Astrocyte (in vitro differentiated cells and primary cell): Measurements from ENCODE around the gene EFCAB6.

Experiments
- EZH2 ChIP-seq: IDR thresholded peaks from 2 replicates; pipeline ENCODE4 v1.6.1; 2012; ENCODE audit warnings: mild to moderate bottlenecking, low read length, inconsistent platforms; ENCODE audit not compliant: insufficient read depth
- TF ChIP-seq, protein P1 (sequence below): IDR thresholded peaks from 2 replicates; pipeline ENCODE4 v1.5.1; 2011; ENCODE audit warnings: low read depth, mild to moderate bottlenecking, inconsistent platforms, low read length, moderate library complexity; ENCODE audit not compliant: insufficient read depth

- TF ChIP-seq, protein P1, sequence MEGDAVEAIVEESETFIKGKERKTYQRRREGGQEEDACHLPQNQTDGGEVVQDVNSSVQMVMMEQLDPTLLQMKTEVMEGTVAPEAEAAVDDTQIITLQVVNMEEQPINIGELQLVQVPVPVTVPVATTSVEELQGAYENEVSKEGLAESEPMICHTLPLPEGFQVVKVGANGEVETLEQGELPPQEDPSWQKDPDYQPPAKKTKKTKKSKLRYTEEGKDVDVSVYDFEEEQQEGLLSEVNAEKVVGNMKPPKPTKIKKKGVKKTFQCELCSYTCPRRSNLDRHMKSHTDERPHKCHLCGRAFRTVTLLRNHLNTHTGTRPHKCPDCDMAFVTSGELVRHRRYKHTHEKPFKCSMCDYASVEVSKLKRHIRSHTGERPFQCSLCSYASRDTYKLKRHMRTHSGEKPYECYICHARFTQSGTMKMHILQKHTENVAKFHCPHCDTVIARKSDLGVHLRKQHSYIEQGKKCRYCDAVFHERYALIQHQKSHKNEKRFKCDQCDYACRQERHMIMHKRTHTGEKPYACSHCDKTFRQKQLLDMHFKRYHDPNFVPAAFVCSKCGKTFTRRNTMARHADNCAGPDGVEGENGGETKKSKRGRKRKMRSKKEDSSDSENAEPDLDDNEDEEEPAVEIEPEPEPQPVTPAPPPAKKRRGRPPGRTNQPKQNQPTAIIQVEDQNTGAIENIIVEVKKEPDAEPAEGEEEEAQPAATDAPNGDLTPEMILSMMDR: no peak
- TF ChIP-seq EZH2: no peak
These were observed 187.7 kb downstream of the EFCAB6 start for GRCh38 chr22:43624144-43624998.
